ENCODE data around the gene LPAR4.
A peak's percentile ranks its signal among the peaks of the same experiment; 100 is the strongest.
"Not testable (repeated sequence)": the region's sequence is repeated elsewhere in the genome, so short reads cannot be mapped to it uniquely, and the experiment has no call there.

LPAR4 gene, protein sequence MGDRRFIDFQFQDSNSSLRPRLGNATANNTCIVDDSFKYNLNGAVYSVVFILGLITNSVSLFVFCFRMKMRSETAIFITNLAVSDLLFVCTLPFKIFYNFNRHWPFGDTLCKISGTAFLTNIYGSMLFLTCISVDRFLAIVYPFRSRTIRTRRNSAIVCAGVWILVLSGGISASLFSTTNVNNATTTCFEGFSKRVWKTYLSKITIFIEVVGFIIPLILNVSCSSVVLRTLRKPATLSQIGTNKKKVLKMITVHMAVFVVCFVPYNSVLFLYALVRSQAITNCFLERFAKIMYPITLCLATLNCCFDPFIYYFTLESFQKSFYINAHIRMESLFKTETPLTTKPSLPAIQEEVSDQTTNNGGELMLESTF

DNA sequence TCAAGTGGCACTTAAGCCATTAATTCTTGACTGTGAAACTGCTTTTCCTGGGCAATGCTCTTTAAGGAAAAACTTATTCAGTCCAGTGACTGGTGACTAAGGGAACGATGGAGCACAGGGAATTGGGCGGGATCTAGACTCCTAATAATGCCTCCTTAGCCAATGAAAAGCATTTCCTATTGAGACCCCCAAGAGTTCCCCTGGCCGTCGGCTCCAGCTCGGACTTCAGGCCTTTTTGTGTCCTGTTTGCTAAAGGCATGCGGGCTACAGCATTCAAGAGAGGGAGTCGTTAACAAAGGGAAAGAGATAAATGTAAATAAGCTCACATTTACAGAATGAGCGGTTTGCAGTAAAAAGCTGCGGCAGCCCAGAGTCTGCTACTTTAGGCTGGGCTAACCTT, at the start of gene LPAR4:
TSS of gene LPAR4 (plus strand) at position 232 of the 400 bp plus-strand sequence. CDS start 7,150 bp downstream, outside the sequence.
- no peak for DNase-seq (ENCODE audit: low read depth)

DNA sequence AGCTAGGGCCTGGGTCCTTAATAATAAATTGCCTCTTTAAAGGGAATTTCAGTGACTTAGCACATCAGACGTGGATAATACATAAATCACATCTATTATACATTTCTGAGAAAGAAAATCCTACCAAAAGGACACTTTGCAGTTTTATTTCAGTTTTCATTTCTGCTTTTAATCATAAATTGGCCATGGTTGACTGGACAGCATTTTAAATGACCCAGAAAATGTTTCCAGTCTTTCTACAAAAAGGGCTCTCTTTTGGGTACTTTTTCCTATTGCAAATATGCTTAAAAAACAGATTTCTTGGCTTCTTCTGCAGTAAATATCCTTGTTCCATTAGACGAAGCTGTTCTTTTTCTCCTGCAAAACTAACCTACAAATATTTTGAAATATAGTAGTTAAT, 41.4 kb upstream of the LPAR4 start:
- DNase-seq (ENCODE audit: low read depth) = no peak

DNA sequence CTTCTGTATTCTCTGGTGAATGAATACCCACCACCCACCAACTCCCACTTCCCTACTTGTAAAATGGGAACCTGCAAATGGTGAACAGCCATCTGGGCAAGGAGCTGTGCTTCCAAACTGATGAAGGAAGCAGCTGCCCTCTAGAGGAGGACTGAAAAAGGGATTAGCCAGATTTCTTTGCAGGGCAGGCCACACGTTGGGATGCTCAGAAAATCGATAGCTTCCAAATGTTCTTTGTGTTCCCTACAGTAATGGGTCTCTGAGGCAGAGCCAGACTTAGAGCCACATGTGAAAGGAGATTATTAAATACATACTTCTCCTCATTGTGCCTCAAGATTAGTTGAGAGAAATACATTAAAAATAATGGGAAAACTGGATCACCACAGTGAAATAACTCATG, 39.3 kb upstream of the LPAR4 start:
- DNase-seq (ENCODE audit: low read depth) = peak; percentile 16

DNA sequence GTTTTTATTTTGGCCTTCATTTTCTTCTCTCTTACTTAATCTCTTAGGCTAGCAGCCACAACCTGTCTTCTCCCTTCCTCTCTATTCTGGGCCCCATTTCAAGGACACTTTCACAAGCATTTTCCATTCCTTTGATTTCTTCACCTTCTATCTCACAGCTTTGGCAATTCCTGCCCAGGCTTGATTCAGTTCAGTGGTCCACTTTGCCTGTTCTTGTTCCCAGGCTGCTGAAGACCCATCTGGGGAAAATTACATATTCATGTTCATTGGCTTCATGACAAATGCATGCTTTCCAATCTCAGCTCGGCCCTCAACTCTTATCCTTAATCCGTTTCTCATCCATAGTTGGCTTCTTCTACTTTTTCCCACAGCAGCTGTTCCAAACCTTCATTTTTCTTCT, 38.7 kb upstream of the LPAR4 start:
- DNase-seq (ENCODE audit: low read depth) = no peak

DNA sequence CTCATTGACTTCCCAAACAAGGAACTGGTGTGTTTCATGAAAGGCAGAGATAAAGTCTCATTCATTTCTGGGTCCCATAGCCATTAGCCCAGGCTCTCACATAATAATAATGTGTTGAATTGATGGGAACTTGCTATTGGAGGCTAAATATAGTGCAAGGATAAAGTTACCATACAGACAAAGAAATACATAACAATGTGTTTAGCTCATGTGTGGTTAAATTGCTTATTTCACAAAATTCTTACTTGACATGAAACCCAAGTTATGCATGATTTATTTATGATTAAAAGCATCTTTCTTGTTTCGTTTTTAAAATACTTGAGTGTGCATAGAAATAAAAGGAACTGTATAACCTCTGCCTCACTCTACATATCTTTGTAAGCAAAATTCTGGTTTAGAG, 37.3 kb upstream of the LPAR4 start:
- peak; percentile 1 for DNase-seq (ENCODE audit: low read depth)

DNA sequence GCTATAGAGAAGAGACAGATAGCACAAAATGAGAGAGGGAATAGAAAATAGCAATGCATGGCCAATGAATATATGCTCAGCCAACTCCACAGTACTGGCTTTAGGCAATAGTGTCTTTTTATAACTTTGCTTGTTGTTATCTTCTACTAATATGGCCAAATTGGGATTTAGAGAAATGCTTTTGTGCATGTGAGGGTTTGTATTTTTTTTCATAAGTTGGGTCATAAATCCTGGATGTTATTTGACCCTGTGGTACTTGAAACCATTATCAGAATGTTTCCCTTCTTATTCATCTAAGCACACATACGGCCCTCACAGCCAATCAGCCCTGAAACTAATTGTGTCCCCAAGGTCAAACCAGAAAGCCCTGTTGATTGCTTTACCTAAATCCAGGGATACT, 35.2 kb upstream of the LPAR4 start:
- DNase-seq (ENCODE audit: low read depth) = no peak

DNA sequence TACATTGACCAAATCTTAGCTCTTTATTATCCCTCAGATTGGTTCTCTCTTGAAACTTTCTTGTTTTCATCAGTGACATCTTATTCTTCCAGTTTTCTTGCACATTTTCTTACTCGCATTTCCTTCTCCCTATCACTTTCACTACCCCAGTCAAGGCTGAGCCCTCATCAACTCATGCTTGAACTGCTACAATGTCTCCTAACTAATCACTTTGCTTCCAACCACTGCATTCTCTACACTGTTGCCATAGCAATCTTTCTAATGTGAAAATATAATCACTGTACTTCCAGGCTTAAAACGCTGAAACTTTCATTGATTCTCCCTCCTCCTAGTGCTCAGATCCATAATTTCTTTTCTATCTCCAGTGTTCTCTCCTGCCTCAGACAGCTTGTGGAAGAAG, 22.2 kb upstream of the LPAR4 start:
- DNase-seq (ENCODE audit: low read depth) = no peak

DNA sequence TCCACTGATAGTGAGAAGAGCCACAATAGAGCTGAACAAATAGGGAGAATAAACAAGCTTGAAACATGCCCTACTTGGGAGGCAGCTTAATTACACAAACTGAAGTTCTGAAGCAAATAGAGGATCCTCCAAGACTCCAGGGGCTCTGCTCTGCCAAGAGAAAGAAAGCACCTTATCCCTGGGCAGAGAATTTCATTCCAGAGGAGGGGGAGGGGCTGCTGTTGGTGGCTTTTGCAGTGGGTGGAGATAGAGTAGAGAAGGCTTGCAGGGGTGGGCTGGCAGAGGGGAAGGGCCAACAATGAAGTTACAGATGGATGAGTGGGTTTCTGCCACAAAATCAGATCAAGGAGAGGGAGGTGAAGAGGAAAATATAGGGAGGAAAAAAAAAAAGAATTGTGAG, 1.0 kb upstream of the LPAR4 start:
- no peak for DNase-seq (ENCODE audit: low read depth)

DNA sequence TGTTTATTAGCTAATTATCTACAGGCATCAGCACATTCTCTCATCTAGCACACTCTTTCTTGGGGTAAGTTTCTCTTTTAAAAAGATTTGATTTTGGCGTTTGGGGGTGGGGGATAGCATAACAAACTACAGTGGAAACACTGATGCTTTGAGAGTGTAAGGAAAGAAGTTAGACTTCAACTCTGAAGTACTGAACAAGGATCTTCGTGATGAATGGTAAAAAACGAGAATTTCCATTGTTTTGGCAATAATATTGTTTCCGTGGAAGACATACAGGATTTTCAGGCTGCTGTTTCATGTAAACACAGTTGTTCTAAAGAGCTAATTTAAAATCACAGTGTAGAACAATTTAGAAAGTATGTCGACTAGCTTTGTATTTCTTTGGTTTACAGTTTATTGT, 451 bp downstream of the LPAR4 start:
- no peak for DNase-seq (ENCODE audit: low read depth)

DNA sequence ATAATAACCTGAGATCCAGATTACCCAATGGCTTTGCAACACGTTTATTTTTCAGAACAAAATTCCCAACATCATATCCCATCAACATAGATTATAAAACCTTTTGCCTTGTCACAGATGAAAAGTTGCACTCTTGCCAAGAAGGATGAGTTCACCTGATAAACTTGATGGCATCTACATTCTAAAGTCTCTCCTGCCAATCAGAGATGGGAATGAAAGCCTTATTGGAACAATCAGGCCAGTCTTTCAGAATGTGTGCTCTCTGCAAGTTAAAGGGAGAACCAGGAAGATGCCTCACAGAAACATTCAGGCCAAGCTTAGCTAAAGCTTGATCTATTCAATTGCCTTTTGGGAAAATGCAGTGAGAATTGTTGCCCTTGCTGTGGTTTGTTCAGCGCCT, 1.3 kb downstream of the LPAR4 start:
- no peak for DNase-seq (ENCODE audit: low read depth)

DNA sequence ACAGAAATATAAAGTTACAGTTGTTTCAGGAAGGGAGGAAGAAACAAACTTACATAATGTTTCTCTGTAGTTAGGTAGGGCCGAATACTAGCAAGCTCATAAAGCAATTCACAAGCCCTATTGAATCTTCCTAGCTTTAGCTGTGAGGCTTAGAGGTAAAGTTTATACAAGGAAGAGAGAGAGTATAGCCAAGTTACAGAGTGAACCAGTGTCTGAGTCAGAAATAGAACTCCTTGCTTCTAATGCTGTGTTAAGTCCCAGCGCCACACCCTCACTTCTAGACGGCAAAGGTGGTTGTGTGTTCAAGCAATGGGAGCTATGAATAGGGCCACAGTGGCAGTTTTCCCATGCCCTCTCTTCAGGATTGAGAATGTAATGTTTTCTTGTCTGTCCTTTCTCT, 6.1 kb downstream of the LPAR4 start:
- no peak for DNase-seq (ENCODE audit: low read depth)

DNA sequence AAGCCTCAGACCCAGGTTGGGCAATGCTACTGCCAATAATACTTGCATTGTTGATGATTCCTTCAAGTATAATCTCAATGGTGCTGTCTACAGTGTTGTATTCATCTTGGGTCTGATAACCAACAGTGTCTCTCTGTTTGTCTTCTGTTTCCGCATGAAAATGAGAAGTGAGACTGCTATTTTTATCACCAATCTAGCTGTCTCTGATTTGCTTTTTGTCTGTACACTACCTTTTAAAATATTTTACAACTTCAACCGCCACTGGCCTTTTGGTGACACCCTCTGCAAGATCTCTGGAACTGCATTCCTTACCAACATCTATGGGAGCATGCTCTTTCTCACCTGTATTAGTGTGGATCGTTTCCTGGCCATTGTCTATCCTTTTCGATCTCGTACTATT, 7.4 kb downstream of the LPAR4 start:
- no peak for DNase-seq (ENCODE audit: low read depth)

DNA sequence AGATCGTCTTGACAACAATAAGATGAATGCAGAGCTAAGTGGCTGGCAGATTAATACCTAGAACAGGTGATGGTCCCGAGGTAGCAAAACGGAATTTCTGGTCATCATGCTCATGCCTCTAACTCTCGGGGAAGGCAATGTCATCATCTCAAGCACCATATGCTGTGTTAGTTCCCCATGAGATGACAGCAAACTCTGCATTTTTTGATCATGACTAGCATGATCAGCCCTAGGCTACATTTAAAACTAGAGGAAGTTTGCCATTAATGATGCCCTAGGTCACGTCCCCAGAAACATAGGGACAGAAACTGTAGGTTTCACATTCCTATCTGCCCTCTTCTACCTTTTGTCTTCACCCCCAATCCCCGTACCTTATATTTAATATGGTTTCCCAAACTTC, 11.6 kb downstream of the LPAR4 start:
- no peak for DNase-seq (ENCODE audit: low read depth)

DNA sequence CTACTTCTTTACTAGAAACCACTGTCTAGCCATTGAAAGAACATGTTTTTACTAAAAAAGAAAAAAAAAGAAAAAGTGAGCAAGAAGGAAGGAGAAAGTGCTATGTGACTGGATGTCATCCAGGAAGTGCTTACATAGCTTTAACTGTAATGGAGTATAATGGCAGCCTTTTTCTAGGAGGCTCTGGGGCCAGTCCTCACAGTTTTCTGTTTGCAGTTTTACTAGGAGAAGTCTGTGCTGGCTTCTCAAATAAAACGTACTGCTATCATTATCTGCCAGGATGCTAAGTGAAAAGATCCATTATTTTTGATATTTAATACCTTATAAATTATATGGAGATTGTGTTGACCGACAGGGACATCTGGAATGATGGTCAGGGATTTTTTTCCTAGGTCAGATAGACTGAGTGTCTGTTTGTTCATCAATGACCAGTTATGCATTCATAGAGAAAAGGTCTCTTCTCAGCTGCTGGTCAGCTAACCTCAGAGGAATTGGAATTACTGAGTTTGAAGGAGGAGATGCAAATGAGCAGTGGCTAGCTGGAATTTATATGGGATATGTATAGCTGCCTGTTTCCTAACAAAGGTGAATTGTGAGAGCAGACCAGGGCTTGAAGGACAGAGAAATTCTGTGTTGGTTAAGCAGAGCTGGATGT, 21.7 kb downstream of the LPAR4 start:
- no peak for DNase-seq (ENCODE audit: low read depth)

DNA sequence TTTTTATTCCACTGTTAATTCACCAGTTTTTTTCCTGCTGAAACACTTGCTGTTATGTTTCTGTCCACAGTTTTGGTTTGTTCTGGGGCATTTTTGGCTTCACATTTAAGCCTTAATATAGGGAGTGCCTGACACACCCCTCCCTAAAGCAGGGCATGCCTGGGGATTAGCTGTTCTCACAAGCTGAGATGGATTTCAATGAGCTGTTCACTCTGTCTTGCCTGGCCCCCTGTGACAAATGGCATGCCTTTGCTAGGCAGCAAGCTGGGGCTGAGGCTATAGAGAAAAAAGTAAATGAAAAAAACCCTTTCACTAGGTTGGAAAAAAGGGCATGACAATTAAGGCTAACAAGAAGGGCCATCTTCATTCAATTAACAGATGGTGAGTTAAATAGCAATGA, 22.4 kb downstream of the LPAR4 start:
- DNase-seq (ENCODE audit: low read depth) = no peak

DNA sequence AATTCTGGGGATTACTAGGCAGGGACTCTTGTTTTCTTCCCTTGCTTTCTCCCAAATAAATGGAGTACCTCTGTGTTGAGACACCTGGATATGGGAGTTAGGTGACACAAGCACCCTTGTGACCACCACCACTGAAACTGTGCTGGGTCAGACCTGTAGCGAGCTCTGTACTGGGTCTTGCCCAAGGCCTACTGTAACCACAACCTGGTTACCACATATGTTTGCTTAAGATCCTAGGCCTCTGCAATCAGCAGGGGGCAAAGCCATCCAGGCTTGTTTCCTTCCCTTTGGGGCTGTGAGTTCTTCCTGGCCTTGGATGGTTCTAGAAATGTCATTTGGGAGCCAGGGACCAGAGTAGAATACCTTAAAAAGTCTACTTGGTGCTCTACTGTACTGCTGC, 49.4 kb downstream of the LPAR4 start:
- DNase-seq (ENCODE audit: low read depth) = no peak

DNA sequence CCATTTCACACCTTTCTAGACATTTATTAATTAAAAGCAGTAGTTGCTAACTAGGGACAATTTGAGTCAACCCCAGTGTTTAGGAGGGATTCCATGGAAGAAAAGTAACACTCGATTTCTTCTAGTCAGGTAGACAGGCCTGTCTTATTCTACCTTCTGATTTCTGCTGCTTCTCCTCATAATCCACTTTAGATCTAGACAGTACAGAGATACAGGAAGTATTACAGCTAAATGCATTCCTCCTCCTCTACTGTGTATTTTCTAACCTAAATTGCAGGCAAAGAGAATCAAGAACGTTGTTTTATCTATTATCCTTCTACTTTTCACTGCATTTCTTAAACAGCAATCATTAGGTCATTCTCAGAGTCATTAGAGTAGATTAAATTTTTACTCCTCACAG, 52.6 kb downstream of the LPAR4 start:
- DNase-seq (ENCODE audit: low read depth) = no peak

DNA sequence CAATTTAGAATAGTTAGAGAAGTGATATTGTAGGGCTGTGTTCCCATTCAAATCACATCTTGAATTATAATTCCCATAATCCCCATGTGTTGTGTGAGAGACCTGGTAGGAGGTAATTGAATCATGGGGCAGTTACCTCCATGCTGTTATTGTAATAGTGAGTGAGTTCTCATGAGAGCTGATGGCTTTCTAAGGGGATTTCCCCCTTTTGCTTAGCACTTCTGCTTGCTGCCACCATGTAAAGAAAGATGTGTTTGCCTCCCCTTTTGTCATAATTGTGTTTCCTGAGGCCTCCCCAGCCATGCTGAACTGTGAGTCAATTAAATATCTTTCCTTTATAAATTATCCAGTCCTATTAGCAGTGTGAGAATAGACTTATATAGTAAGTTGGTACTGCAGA, 53.2 kb downstream of the LPAR4 start:
- no peak for DNase-seq (ENCODE audit: low read depth)

DNA sequence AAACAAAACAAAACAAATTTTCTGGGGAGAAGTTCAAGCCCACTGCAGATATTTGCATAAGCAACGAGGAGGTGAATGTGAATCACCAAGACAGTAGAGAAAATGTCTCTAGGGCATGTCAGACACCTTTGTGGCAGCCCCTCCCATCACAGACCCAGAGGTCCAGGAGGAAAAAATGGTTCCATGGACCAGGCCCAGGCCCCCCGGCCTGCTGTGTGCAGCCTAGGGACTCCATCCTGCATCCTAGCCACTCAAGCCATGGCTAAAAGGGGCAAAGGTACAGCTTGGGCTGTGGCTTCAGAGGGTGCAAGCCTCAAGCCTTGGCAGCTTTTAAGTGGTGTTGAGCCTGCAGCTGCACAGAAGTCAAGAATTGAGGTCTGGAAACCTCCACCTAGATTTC, 54.0 kb downstream of the LPAR4 start:
- DNase-seq (ENCODE audit: low read depth) = no peak

DNA sequence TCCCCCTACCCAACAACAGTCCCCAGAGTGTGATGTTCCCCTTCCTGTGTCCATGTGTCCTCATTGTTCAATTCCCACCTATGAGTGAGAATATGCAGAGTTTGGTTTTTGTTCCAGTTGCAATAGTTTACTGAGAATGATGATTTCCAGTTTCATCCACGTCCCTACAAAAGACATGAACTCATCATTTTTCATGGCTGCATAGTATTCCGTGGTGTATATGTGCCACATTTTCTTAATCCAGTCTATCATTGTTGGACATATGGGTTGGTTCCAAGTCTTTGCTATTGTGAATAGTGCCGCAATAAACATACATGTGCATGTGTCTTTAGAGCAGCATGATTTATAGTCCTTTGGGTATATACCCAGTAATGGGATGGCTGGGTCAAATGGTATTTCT, 55.0 kb downstream of the LPAR4 start:
- DNase-seq (ENCODE audit: low read depth) = not testable (repeated sequence)
